ENCODE measurements around the gene DHPS.

GRCh38 chr19:12698138-12698537 is 16.5 kb upstream of the DHPS start:
- no peak for TF ChIP-seq EP300 (IDR thresholded peaks at IDR 0.05; ENCODE audit: low read depth)
- TF ChIP-seq CTCF (IDR thresholded peaks at IDR 0.05), result no peak
- TF ChIP-seq POLR2A (IDR thresholded peaks at IDR 0.05), result no peak
- no peak for TF ChIP-seq POLR2AphosphoS5 (IDR thresholded peaks at IDR 0.05)

Measured in transverse colon (tissue), 4 donors.